Measurements from ENCODE around the gene RNASEH2C. TPM values are rescaled to one million over a fixed set of nuclear protein-coding genes. Genes with fewer than 3 reads are reported as not detected.

RNASEH2C gene
- total and polyA plus RNA-seq, 2 of the 13 experiments (the other 11 are each of a cell fraction or from before 2014, with no cell fraction given) = 27.4 to 50.9 TPM

- peak; percentile 24; the same call in 1 of the 2 replicates for TF ChIP-seq SALL1 (CRISPR knock-in tag; IDR thresholded peaks at IDR 0.05)
- TF ChIP-seq THAP11 (CRISPR knock-in tag; IDR thresholded peaks at IDR 0.05) = 0 out of 2 replicates have a peak, but pooled peaks have one; percentile 35
- TF ChIP-seq GATAD2A (CRISPR knock-in tag; IDR thresholded peaks at IDR 0.05) = peak; percentile 28; the same call in 1 of the 2 replicates
- TF ChIP-seq RFX3 (CRISPR knock-in tag; IDR thresholded peaks at IDR 0.05) = peak; percentile 35; the same call in 1 of the 2 replicates
- peak; percentile 80 for TF ChIP-seq STAG1 (CRISPR knock-in tag; IDR thresholded peaks at IDR 0.05)
- TF ChIP-seq GABPB1 (CRISPR knock-in tag; IDR thresholded peaks at IDR 0.05) = 0 out of 2 replicates have a peak, but pooled peaks have one; percentile 21
- peak; percentile 68 for TF ChIP-seq KDM2A (CRISPR knock-in tag; IDR thresholded peaks at IDR 0.05; ENCODE audit: borderline replicate concordance, low read depth)
- peak; percentile 54; the same call in 1 of the 2 replicates for TF ChIP-seq RAD21 (CRISPR knock-in tag; IDR thresholded peaks at IDR 0.05)
- peak; percentile 84 for TF ChIP-seq CTCF (CRISPR knock-in tag; IDR thresholded peaks at IDR 0.05)
These were observed 14.3 kb downstream of the RNASEH2C start (continued) for GRCh38 chr11:65706303-65706763.

- no peaks in the 10 kb centered on the region for H3K36me3 ChIP-seq (replicated peaks in 1 of 2; ENCODE audit: control insufficient read depth in 1 of 2, insufficient read depth in 2 of 2, low read length in 2 of 2)
- ChIA-PET CTCF (ENCODE audit: low intra/inter-chr PET ratio, low total read pairs) (no interaction called here), POLR2A (no interaction called here)
- no peaks in the 10 kb centered on the region for H4K20me1 ChIP-seq (ENCODE audit: insufficient read depth, low read length)
- BruUV-seq (replicated peaks) = no TSS peak
- H2AFZ ChIP-seq (ENCODE audit: low read length) = no peak overlapping the region
- no peak overlapping the region for H3K4me3 ChIP-seq (replicated peaks in 1 of 3; ENCODE audit: insufficient read depth in 1 of 3, low read depth in 2 of 3, low read length in 3 of 3)
- no peaks in the 10 kb centered on the region for H3K79me2 ChIP-seq (ENCODE audit: insufficient read depth, low read length)
- in situ Hi-C loops (cut with HindIII; ENCODE audit: extremely low pct_ligation_motif_present, low pct_unique_long_range_greater_than_20kb) (no loop called here), intact Hi-C loops (cut with micrococcal nuclease; ENCODE audit: unreplicated experiment) (no loop called here)
- DNase-seq (ENCODE audit: low spot score) = no peak
- H3K4me2 ChIP-seq (ENCODE audit: low read depth, low read length) = no peak overlapping the region
- no peaks in the 10 kb centered on the region for H3K4me1 ChIP-seq (ENCODE audit: insufficient read depth, low read length)
- peaks cover 2 to 26% of the 10 kb centered on the region in 2 experiments for H3K27me3 ChIP-seq (ENCODE audit: control insufficient read depth in 1 of 2, insufficient read depth in 2 of 2, low read length in 2 of 2)
- no peak for FAIRE-seq
- no peak for ATAC-seq
- H3K27ac ChIP-seq (ENCODE audit: extremely low read length, insufficient read depth, low read length) = no peak overlapping the region
- under 1% methylated on average over 4 of the region's 4 CpGs for WGBS (ENCODE audit: low lambda C conversion rate)
- H3K9ac ChIP-seq (ENCODE audit: insufficient read depth, low read depth, low read length) = no peak overlapping the region
- no peak for TF ChIP-seq AGO1 (IDR thresholded peaks at IDR 0.05; ENCODE audit: low read depth, low read length, poor library complexity, severe bottlenecking)
- no peak for TF ChIP-seq ZNF441 (CRISPR knock-in tag; IDR thresholded peaks at IDR 0.05; ENCODE audit: borderline replicate concordance)
- TF ChIP-seq SNRNP70 (IDR thresholded peaks at IDR 0.05; ENCODE audit: low read depth, low read length) = no peak
- TF ChIP-seq NR2F2 (IDR thresholded peaks at IDR 0.05; ENCODE audit: borderline replicate concordance, low read depth) = no peak
- no peak for TF ChIP-seq NFKB2 (CRISPR knock-in tag; IDR thresholded peaks at IDR 0.05; ENCODE audit: borderline replicate concordance)
- TF ChIP-seq SMARCC2 (IDR thresholded peaks at IDR 0.05) = no peak
- no peak for TF ChIP-seq HMGXB4 (CRISPR knock-in tag; IDR thresholded peaks at IDR 0.05; ENCODE audit: borderline replicate concordance in 1 of 2, low read depth in 1 of 2)
- no peak for TF ChIP-seq THYN1 (CRISPR knock-in tag; IDR thresholded peaks at IDR 0.05; ENCODE audit: borderline replicate concordance, low read depth)
- TF ChIP-seq GZF1 (CRISPR knock-in tag; IDR thresholded peaks at IDR 0.05) = no peak
- no peak for TF ChIP-seq SATB2 (CRISPR knock-in tag; IDR thresholded peaks at IDR 0.05)
- no peak for TF ChIP-seq ZNF577 (CRISPR knock-in tag; IDR thresholded peaks at IDR 0.05; ENCODE audit: borderline replicate concordance, low read depth)
- H3K9me3 ChIP-seq (ENCODE audit: low read length) = no peaks in the 10 kb centered on the region
These were observed 16.8 kb downstream of the RNASEH2C start for GRCh38 chr11:65703846-65704245.
